Osteocyte (in vitro differentiated cells): ENCODE measurements around the gene SGMS2. TPM values are rescaled to one million over a fixed set of nuclear protein-coding genes. Genes with fewer than 3 reads are reported as not detected.

Source experiments
- DNase-seq: peaks from one replicate; pipeline ENCODE4 v3.0.0; 2021; ENCODE audit warnings: mixed read lengths; ENCODE audit not compliant: unreplicated experiment; ENCODE audit errors: extremely low spot score
- H3K27ac Mint-ChIP-seq: one replicate; pipeline ENCODE4 v1.8.0; 2021; ENCODE audit warnings: mild to moderate bottlenecking, mixed read lengths; ENCODE audit not compliant: unreplicated experiment
- H3K27me3 Mint-ChIP-seq: one replicate; pipeline ENCODE4 v1.8.0; 2021; ENCODE audit warnings: mixed read lengths; ENCODE audit not compliant: unreplicated experiment
- H3K36me3 Mint-ChIP-seq: one replicate; pipeline ENCODE4 v1.8.0; 2021; ENCODE audit warnings: mixed read lengths; ENCODE audit not compliant: unreplicated experiment
- H3K4me1 Mint-ChIP-seq: one replicate; pipeline ENCODE4 v1.8.0; 2021; ENCODE audit warnings: mixed read lengths; ENCODE audit not compliant: unreplicated experiment
- H3K4me3 Mint-ChIP-seq: one replicate; pipeline ENCODE4 v1.8.0; 2021; ENCODE audit warnings: mild to moderate bottlenecking, moderate library complexity, mixed read lengths; ENCODE audit not compliant: unreplicated experiment
- H3K9me3 Mint-ChIP-seq: one replicate; pipeline ENCODE4 v1.8.0; 2021; ENCODE audit warnings: mixed read lengths; ENCODE audit not compliant: unreplicated experiment
- total RNA-seq: library from RNA; stranded (reverse); gene quantifications from 2 replicates; pipeline ENCODE4 v1.2.1, GENCODE V29; 2021
- TF ChIP-seq, protein P1 (sequence below): fragments of 200-600 bp; sonication (generic); IDR thresholded peaks from 2 replicates; pipeline ENCODE4 v1.5.0; 2021; ENCODE audit warnings: antibody characterized with exemption, mild to moderate bottlenecking, moderate library complexity

The SGMS2 gene
- total RNA-seq, 1 donor from 2014 or later, result 15.6 TPM

DNA sequence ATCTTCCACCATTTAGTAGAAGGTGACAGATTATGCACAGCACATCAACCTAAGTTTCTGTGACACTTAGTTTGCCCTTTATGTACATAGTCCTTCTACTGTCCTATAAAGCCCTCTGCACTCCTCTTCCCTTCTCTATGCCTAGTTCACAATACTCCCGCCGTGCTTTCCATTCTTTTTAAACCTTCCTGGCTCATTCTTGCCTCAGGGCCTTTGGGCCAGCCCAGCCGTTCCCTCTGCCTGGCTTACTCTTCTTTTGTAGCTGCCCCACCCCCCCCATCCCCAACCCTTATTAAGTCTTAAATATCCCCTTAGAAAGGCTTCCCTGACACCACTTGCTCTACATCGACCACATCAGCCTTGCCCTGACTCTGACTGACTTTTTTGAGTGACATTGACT, 33.0 kb downstream of the SGMS2 start:
- no peak for DNase-seq
- Mint-ChIP-seq H3K27me3 (no peaks in the 10 kb centered on the region), H3K9me3 (no peaks in the 10 kb centered on the region), H3K27ac (no peak overlapping the region), H3K36me3 (peaks cover 3% of the 10 kb centered on the region), H3K4me1 (peaks cover 30% of the 10 kb centered on the region), H3K4me3 (no peak overlapping the region)
- TF ChIP-seq, protein P1, sequence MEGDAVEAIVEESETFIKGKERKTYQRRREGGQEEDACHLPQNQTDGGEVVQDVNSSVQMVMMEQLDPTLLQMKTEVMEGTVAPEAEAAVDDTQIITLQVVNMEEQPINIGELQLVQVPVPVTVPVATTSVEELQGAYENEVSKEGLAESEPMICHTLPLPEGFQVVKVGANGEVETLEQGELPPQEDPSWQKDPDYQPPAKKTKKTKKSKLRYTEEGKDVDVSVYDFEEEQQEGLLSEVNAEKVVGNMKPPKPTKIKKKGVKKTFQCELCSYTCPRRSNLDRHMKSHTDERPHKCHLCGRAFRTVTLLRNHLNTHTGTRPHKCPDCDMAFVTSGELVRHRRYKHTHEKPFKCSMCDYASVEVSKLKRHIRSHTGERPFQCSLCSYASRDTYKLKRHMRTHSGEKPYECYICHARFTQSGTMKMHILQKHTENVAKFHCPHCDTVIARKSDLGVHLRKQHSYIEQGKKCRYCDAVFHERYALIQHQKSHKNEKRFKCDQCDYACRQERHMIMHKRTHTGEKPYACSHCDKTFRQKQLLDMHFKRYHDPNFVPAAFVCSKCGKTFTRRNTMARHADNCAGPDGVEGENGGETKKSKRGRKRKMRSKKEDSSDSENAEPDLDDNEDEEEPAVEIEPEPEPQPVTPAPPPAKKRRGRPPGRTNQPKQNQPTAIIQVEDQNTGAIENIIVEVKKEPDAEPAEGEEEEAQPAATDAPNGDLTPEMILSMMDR, result no peak

DNA sequence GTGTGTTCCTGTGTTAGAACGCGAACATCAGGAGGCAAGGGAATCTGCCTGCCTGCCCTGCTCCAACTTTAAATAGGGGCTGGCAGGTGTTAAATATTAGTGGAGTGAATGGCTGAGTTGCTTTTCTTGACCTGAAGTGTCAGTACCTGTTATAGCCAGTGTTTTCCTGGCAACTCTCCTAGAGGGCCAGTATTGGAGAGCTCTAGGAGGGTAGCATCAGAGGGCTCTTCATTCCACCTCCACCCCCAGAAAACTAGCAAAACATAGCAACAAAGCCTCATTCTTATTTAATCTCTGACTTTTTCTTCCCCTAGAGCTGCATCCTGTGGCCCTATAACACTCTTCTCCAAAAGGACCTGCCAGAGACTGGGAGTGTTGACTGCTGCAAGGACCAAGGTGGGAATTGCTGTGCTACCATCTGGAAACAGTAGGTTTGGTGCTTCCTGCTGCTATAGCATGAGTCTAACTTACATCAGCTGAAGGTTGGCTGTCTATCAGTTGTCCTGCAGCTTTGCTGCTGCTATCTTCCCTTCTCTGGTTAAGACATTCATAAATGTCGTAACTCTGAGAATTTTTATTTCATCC, 33.5 kb downstream of the SGMS2 start:
- no peaks in the 10 kb centered on the region for H3K9me3 Mint-ChIP-seq
- no peak overlapping the region for H3K27ac Mint-ChIP-seq
- peaks cover 3% of the 10 kb centered on the region for H3K36me3 Mint-ChIP-seq
- TF ChIP-seq, protein P1, result no peak
- H3K4me3 Mint-ChIP-seq, result no peak overlapping the region
- DNase-seq, result no peak
- H3K27me3 Mint-ChIP-seq, result no peaks in the 10 kb centered on the region
- peaks cover 35% of the 10 kb centered on the region for H3K4me1 Mint-ChIP-seq

DNA sequence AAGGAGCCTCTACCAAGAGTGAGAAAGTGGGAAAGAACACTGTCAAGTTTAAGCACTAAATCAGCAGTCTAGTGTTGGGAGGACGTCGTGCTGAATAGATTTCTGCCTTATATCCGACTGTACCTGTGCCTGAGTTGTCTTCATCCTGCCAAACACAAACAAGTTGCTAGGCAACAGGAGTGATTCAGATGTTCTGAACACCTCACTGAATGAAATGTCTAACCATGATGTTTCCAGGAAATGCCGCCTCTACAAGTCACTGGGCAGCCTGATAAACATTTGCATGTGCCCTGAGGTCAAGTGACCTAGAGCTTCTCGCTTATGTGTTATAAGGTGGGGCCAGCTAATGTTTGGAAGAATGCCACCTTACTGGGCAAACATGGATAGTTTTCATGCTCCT, 37.9 kb downstream of the SGMS2 start:
- H3K4me1 Mint-ChIP-seq, result peaks cover 21% of the 10 kb centered on the region
- TF ChIP-seq, protein P1, result no peak
- no peaks in the 10 kb centered on the region for H3K9me3 Mint-ChIP-seq
- H3K36me3 Mint-ChIP-seq, result peaks cover 3% of the 10 kb centered on the region
- no peaks in the 10 kb centered on the region for H3K27me3 Mint-ChIP-seq
- no peak for DNase-seq
- H3K27ac Mint-ChIP-seq, result no peak overlapping the region
- no peak overlapping the region for H3K4me3 Mint-ChIP-seq

DNA sequence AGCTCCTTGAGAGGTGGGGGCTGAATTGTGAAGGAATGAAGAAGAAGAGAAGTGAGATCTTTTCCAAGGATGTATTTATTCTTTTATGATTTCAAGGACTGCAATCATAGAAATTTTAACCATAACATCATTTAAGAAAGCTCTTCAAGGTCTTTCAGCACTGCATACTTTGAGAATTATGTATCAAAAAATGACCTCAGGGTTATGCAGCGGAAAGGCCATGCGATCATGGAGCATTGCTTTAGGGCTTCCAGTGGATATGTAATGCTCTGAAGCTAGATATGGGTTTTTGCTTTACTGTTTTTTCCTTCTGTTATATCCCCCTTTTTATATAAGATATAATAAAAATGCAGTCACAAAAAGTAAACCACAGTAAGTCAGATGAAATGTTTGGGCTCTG, 38.7 kb downstream of the SGMS2 start:
- H3K27me3 Mint-ChIP-seq, result no peaks in the 10 kb centered on the region

DNA sequence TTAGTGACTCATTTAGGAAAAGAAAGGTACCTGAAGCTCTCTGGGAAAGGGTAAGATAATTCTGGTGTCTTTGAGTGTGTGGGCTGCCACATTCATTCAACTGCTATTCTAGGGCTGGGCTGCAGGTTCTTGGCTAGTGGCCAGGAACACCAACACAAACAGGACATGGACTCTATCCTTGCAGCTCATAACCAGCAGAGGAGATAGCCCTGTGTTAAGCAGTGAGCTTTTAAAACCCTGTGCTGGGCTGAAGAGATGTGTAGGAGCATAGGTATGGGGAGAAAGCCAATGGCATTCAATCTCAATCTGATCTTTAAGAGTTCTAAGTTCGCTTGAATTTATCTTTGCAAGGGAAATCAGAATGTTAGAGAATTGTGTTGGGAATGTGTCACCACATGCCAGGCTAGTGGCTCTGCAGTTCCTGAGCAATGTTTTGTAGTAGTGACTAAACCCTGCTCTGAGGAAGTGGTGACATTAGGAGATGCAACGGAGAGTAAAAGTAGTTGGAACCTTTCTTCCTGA, 39.2 kb downstream of the SGMS2 start:
- TF ChIP-seq, protein P1, result no peak
- no peaks in the 10 kb centered on the region for H3K9me3 Mint-ChIP-seq
- peaks cover 3% of the 10 kb centered on the region for H3K36me3 Mint-ChIP-seq
- H3K4me1 Mint-ChIP-seq, result peaks cover 17% of the 10 kb centered on the region
- DNase-seq, result no peak
- no peak overlapping the region for H3K4me3 Mint-ChIP-seq
- no peak overlapping the region for H3K27ac Mint-ChIP-seq
- H3K27me3 Mint-ChIP-seq, result no peaks in the 10 kb centered on the region

More for the DNA sequence above, 38.7 kb downstream of the SGMS2 start:
- Mint-ChIP-seq H3K27ac (no peak overlapping the region), H3K9me3 (no peaks in the 10 kb centered on the region), H3K36me3 (peaks cover 3% of the 10 kb centered on the region), H3K4me3 (no peak overlapping the region), H3K4me1 (peaks cover 17% of the 10 kb centered on the region)
- no peak for DNase-seq
- TF ChIP-seq, protein P1, result no peak
